HCT116 (cell line): ENCODE results near the gene PDLIM4. TPM values are rescaled to one million over a fixed set of nuclear protein-coding genes. Genes with fewer than 3 reads are reported as not detected.

ENCODE experiments used
- ATAC-seq: fragments of 200-7000 bp; cut with Tn5 transposase; 2 replicates; pipeline ENCODE4 v1.9.1; 2020; ENCODE audit warnings: mild to moderate bottlenecking, moderate library complexity
- BruUV-seq: library from RNA; stranded (reverse); fragments of 400-500 nt; replicated peaks from 2 replicates; lab custom pipeline; 2021; lab: Mats Ljungman, UMichigan
- CTCF ChIA-PET: fragments of 300-600 bp; sonication (Branson Sonifier 250); formaldehyde crosslinking; loops from one replicate; lab custom pipeline; 2021; ENCODE audit warnings: antibody characterized with exemption; lab: Charles Lee
- POLR2A ChIA-PET: fragments of 300-600, 350-600 bp; sonication (Branson Sonifier 250); formaldehyde crosslinking; loops from one replicate; lab custom pipeline; 2021; ENCODE audit warnings: antibody characterized with exemption; lab: Charles Lee
- RAD21 ChIA-PET, 2 experiments: fragments of 300-600 bp; sonication (Branson Sonifier 250); formaldehyde crosslinking; loops; one replicate each; lab custom pipeline; 2023; ENCODE audit warnings: low total read pairs in 2 of 2; ENCODE audit not compliant: uncharacterized antibody in 2 of 2, unreplicated experiment in 2 of 2, low non-redundant PET in 1 of 2; lab: Charles Lee
- DNase-seq: peaks from one replicate; pipeline ENCODE4 v3.0.0-alpha.2; 2010; ENCODE audit warnings: low read depth, low spot score
- H2AFZ ChIP-seq: fragments of 200-600 bp; shearing (Covaris generic), sonication (generic); 2 replicates; pipeline ENCODE4 v1.6.1; 2017; ENCODE audit warnings: low read depth, mixed run types, mixed read lengths, antibody characterized with exemption, low read length; ENCODE audit not compliant: poor library complexity, severe bottlenecking
- H3K27ac ChIP-seq: 2 replicates; pipeline ENCODE4 v1.5.1; 2012; ENCODE audit warnings: low read depth, low read length
- H3K27me3 ChIP-seq: fragments of 200-600 bp; sonication (generic); 2 replicates; pipeline ENCODE4 v1.6.1; 2016; ENCODE audit warnings: mixed run types, low read length, mixed read lengths; ENCODE audit not compliant: insufficient read depth
- H3K36me3 ChIP-seq, 2 experiments: fragments of 200-500 bp in 1 of 2; fragments of 200-600 bp in 1 of 2; sonication (Bioruptor generic) in 1 of 2; sonication (generic) in 1 of 2; 2 replicates each; pipeline versions ENCODE4 v1.5.1 to v1.6.1; 2014 to 2016; ENCODE audit warnings: low read length in 2 of 2, inconsistent platforms in 1 of 2, mixed read lengths in 1 of 2, mixed run types in 1 of 2; ENCODE audit not compliant: insufficient read depth in 2 of 2, control insufficient read depth in 1 of 2
- H3K4me1 ChIP-seq, 2 experiments: fragments of 200-600 bp in 1 of 2; sonication (generic) in 1 of 2; 2 replicates each; pipeline versions ENCODE4 v1.5.1 to v1.6.1; 2012 to 2017; ENCODE audit warnings: low read length in 2 of 2, inconsistent platforms in 1 of 2, mild to moderate bottlenecking in 1 of 2, mixed read lengths in 1 of 2, mixed run types in 1 of 2, moderate library complexity in 1 of 2; ENCODE audit not compliant: insufficient read depth in 2 of 2, control insufficient read depth in 1 of 2
- H3K4me2 ChIP-seq: fragments of 200-600 bp; sonication (generic); 2 replicates; pipeline ENCODE4 v1.6.1; 2017; ENCODE audit warnings: mixed run types, low read length, mixed read lengths
- H3K4me3 ChIP-seq, 2 experiments: fragments of 200-600 bp in 1 of 2; sonication (generic) in 1 of 2; replicated peaks in 1 of 2; 2 replicates each; pipeline ENCODE4 v1.5.1; 2011 to 2016; ENCODE audit warnings: low read length in 2 of 2, control low read depth in 1 of 2, low read depth in 1 of 2, mild to moderate bottlenecking in 1 of 2, mixed read lengths in 1 of 2, mixed run types in 1 of 2
- H3K79me2 ChIP-seq: fragments of 200-600 bp; sonication (generic); 2 replicates; pipeline ENCODE4 v1.6.1; 2017; ENCODE audit warnings: mild to moderate bottlenecking, mixed run types, low read length, moderate library complexity, mixed read lengths; ENCODE audit not compliant: insufficient read depth
- H3K9ac ChIP-seq: fragments of 200-600 bp; sonication (generic); 2 replicates; pipeline ENCODE4 v1.6.1; 2016; ENCODE audit warnings: low read length, mixed read lengths
- H3K9me2 ChIP-seq: fragments of 200-600 bp; sonication (generic), shearing (Covaris generic); 2 replicates; pipeline ENCODE4 v1.6.1; 2017; ENCODE audit warnings: mixed run types, mild to moderate bottlenecking, moderate library complexity; ENCODE audit not compliant: insufficient read depth
- H3K9me3 ChIP-seq, 2 experiments: fragments of 200-500 bp in 1 of 2; fragments of 200-600 bp in 1 of 2; sonication (Bioruptor generic) in 1 of 2; sonication (generic) in 1 of 2; 2 replicates each; pipeline ENCODE4 v1.6.1; 2014 to 2017; ENCODE audit warnings: low read length in 2 of 2, mixed read lengths in 2 of 2, inconsistent platforms in 1 of 2, low read depth in 1 of 2, mild to moderate bottlenecking in 1 of 2, mixed run types in 1 of 2, moderate library complexity in 1 of 2; ENCODE audit not compliant: control insufficient read depth in 1 of 2, insufficient read depth in 1 of 2
- H4K20me1 ChIP-seq: fragments of 200-600 bp; sonication (generic), shearing (Covaris generic); 2 replicates; pipeline ENCODE4 v1.6.1; 2017; ENCODE audit warnings: mixed run types, mild to moderate bottlenecking, moderate library complexity; ENCODE audit not compliant: insufficient read depth
- EZH2 ChIP-seq: fragments of 200-600 bp; sonication (generic); IDR thresholded peaks from 2 replicates; pipeline ENCODE4 v1.6.1; 2017; ENCODE audit warnings: antibody characterized with exemption, mixed run types
- EZH2phosphoT487 ChIP-seq: fragments of 200-600 bp; IDR thresholded peaks from 2 replicates; pipeline ENCODE4 v1.6.1; 2018; ENCODE audit warnings: antibody characterized with exemption, borderline replicate concordance
- POLR2A ChIP-seq: IDR thresholded peaks from 2 replicates; pipeline ENCODE4 v1.7.0; 2011; ENCODE audit warnings: borderline replicate concordance; ENCODE audit not compliant: insufficient read depth, insufficient read length; ENCODE audit errors: extremely low read depth
- POLR2AphosphoS5 ChIP-seq: IDR thresholded peaks from 2 replicates; pipeline ENCODE4 v1.6.1; 2011; ENCODE audit warnings: mild to moderate bottlenecking, low read depth, low read length, moderate library complexity
- RAD21 ChIP-seq: IDR thresholded peaks from 2 replicates; pipeline ENCODE4 v1.6.1; 2012; ENCODE audit warnings: low read depth, mild to moderate bottlenecking
- YY1 ChIP-seq: IDR thresholded peaks from 2 replicates; pipeline ENCODE4 v1.6.1; 2011; ENCODE audit warnings: low read length, low read depth, moderate library complexity, mild to moderate bottlenecking; ENCODE audit not compliant: insufficient replicate concordance; ENCODE audit errors: extremely low read depth
- intact Hi-C: fragments of 100-400 bp; cut with micrococcal nuclease; formaldehyde crosslinking; loops from 2 replicates; pipeline ENCODE4 v1.10.0; 2022
- total RNA-seq: library from RNA; stranded (reverse); gene quantifications from one replicate; pipeline ENCODE4 v1.2.1, GENCODE V29; 2021; ENCODE audit not compliant: unreplicated experiment
- TF ChIP-seq, protein P1 (sequence below): IDR thresholded peaks from 2 replicates; pipeline ENCODE4 v1.6.1; 2012
- TF ChIP-seq, protein P2 (sequence below): IDR thresholded peaks from 2 replicates; pipeline ENCODE4 v1.6.1; 2012; ENCODE audit warnings: low read depth

Gene PDLIM4
- total RNA-seq, 1 experiment from 2014 or later, result not detected

DNA sequence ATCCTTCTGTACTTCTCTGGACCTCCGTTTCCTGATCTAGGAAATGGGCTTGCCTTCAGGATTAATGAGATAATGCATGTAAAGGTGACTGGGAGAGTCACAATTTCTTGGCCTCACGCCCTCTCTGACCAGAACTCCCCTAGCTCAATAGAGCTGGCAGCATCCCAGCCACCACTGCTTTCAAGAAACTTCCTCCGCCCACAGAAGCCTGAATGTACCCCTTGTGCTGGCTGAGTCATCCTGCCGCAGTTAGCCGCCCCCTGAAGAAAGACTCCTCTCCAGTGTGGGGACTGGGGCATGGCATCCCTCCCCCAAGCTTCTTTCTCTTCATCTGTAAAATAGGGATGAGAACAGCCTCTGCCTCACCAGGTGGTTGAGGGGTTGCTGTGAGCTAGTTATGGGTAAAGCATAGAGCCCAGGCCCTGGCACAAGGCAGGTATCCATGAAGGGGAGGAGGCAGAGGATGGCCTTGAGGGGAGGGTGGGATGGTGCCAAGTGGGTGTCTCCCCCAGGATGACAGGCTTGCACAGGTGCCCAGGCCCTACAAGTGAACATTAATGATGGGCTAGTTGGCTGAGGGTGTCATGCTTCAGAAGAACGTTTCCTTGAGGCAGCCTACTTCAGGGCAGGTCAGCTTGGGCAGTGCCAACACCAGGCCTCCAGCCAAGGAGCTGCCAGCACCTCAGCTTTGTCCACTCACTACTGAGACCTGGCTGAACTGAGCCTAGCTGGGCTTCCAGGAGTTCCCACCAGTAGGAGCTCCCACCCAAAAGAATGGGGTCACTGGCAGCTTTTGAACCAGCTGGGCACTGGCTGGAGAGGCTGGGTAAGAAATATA is 3.4 kb downstream of the PDLIM4 start:
- peak overlapping the region; percentile 77 for H2AFZ ChIP-seq
- no peaks in the 10 kb centered on the region for H3K36me3 ChIP-seq
- peak overlapping the region; percentile 75 for H3K4me2 ChIP-seq
- peaks cover 27 to 74% of the 10 kb centered on the region in 2 experiments for H3K4me1 ChIP-seq
- ChIA-PET CTCF (interaction anchor here (2.8 kb wide), 1 partner anchor 22 kb away, joined by 14 read pairs; no protein-coding TSS in a partner anchor), POLR2A (interaction anchor here (1.4 kb wide), 1 partner anchor 33 kb away, joined by 3 read pairs; the partner anchor contains the start of gene P4HA2), RAD21 (no interaction called here)
- no peaks in the 10 kb centered on the region for H4K20me1 ChIP-seq
- DNase-seq, result peak; percentile 72
- H3K79me2 ChIP-seq, result no peaks in the 10 kb centered on the region
- BruUV-seq, result no TSS peak
- H3K9me3 ChIP-seq, result no peaks in the 10 kb centered on the region
- ATAC-seq, result peak; percentile 69
- H3K27me3 ChIP-seq, result no peaks in the 10 kb centered on the region
- peak overlapping the region in 1 of 2 experiments; percentile 35; a peak in 2 of 4 replicates for H3K4me3 ChIP-seq
- no peaks in the 10 kb centered on the region for H3K9me2 ChIP-seq
- intact Hi-C loops, result no loop called here
- H3K27ac ChIP-seq, result peak overlapping the region; percentile 36
- TF ChIP-seq EZH2 (no peak), POLR2AphosphoS5 (peak; percentile 32), EZH2phosphoT487 (no peak), RAD21 (no peak), YY1 (no peak), POLR2A (no peak)
- TF ChIP-seq, protein P1, sequence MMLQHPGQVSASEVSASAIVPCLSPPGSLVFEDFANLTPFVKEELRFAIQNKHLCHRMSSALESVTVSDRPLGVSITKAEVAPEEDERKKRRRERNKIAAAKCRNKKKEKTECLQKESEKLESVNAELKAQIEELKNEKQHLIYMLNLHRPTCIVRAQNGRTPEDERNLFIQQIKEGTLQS, result no peak
- TF ChIP-seq, protein P2, sequence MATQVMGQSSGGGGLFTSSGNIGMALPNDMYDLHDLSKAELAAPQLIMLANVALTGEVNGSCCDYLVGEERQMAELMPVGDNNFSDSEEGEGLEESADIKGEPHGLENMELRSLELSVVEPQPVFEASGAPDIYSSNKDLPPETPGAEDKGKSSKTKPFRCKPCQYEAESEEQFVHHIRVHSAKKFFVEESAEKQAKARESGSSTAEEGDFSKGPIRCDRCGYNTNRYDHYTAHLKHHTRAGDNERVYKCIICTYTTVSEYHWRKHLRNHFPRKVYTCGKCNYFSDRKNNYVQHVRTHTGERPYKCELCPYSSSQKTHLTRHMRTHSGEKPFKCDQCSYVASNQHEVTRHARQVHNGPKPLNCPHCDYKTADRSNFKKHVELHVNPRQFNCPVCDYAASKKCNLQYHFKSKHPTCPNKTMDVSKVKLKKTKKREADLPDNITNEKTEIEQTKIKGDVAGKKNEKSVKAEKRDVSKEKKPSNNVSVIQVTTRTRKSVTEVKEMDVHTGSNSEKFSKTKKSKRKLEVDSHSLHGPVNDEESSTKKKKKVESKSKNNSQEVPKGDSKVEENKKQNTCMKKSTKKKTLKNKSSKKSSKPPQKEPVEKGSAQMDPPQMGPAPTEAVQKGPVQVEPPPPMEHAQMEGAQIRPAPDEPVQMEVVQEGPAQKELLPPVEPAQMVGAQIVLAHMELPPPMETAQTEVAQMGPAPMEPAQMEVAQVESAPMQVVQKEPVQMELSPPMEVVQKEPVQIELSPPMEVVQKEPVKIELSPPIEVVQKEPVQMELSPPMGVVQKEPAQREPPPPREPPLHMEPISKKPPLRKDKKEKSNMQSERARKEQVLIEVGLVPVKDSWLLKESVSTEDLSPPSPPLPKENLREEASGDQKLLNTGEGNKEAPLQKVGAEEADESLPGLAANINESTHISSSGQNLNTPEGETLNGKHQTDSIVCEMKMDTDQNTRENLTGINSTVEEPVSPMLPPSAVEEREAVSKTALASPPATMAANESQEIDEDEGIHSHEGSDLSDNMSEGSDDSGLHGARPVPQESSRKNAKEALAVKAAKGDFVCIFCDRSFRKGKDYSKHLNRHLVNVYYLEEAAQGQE, result no peak
- TF ChIP-seq, all 23 proteins: peak for 1
- H3K9ac ChIP-seq, result peak overlapping the region; percentile 27; the same call in 1 of the 2 replicates
